ENCODE measurements around the gene PTPRN2.
"Not testable (repeated sequence)": the region's sequence is repeated elsewhere in the genome, so short reads cannot be mapped to it uniquely, and the experiment has no call there.

The PTPRN2 gene

GRCh38 chr7:157789094-157789493 is 798.5 kb downstream of the PTPRN2 start:
- DNase-seq, result no peak

DNA sequence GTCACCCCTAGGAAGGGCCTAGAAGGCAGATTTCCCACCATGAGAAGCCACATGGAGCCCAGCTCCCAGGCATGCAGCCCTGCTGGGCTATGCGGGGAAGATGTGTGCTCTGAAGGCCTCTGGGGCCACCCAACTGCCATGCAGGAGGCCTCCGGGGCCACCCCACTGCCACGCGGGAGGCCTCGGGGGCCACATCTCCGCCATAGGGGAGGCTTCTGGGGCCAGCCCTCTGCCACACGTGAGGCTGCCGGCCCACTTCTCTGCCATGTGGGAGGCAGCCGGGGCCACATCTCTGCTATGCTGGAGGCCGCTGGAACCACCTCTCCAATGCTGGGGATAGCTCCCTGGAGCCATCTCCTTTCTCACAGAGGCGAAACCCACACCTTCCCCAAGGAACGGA is 799.0 kb downstream of the PTPRN2 start:
- DNase-seq, result no peak

DNA sequence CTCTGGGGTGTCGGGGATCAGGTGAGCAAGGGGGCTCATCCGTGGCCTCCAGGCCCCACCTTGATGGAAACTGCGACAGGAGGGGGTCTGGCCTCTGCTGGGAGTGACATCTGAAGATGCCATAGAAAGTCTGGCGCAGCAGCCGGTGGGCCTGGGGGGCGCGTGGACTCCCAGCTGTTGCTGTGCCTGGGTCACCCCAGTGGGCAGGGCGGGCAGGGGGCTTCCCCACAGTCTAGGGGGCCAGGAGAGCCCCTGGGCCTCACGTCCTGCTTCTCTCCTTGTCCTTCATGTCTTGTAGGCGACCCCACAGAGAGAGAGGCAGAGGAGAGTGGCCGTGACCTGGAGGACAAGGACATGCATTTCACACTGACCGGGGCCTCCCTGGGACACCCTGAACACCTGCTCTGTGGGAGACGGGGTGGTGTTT is 800.3 kb downstream of the PTPRN2 start:
- DNase-seq, result no peak

- no peak for DNase-seq
Measured at GRCh38 chr7:157786375-157787274, 801.0 kb downstream of the PTPRN2 start.

DNA sequence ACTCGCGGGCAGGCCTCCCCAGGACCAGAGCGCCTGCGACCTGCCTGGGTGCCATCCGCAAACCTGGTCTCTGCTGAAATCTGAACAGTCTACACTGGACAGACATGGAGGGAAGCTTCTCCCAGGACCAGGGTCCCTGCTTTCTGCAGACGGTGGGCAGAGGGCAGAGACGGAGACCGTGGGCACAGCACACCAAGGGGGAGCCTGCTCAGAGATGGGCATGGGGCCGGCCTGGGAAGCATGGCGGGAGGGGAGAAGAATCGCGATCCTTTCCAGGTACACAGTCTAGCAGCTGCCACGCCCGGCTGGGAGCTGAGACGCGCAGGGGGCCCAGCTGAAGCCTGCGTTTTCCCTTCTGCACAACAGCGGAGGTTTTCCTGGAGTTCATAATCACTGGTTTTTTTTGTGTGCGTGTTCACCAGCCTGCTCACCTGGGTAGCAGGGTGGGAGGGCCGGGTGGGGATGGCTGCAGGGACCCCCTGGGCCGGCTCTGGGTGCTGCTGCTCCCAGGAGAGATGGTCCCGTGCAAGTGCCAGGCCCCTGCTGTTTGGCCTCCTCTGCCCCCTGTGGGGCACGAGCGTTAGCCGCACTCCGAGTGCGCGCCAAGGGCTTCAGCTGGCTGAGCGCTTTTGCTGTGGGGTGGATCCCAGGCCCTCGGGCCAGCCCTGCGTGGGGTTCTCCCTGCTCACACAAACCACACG is 802.0 kb downstream of the PTPRN2 start:
- DNase-seq, result no peak

DNA sequence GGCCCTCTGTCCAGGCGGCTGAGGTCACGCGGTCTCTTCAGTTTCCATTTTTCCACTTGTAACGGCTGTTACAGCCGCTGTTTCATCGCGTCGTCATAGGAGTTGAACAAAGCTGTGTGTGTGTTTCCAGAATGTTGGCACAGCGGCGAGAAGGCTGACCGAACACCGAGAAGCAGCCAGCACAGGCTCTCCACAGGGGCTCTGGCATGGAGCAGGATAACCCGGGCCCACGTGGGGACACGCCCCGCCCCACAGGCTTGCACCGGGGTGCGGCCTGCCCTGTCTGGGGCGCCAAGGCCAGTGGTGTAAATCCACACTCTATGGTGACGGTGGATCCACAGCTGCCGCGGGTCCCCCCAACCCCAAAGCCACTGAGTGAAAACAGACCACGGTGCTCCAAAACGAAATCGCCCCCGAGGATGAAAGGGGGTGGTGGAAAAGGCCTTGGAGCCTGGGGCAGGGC is 802.6 kb downstream of the PTPRN2 start:
- no peak for DNase-seq

DNA sequence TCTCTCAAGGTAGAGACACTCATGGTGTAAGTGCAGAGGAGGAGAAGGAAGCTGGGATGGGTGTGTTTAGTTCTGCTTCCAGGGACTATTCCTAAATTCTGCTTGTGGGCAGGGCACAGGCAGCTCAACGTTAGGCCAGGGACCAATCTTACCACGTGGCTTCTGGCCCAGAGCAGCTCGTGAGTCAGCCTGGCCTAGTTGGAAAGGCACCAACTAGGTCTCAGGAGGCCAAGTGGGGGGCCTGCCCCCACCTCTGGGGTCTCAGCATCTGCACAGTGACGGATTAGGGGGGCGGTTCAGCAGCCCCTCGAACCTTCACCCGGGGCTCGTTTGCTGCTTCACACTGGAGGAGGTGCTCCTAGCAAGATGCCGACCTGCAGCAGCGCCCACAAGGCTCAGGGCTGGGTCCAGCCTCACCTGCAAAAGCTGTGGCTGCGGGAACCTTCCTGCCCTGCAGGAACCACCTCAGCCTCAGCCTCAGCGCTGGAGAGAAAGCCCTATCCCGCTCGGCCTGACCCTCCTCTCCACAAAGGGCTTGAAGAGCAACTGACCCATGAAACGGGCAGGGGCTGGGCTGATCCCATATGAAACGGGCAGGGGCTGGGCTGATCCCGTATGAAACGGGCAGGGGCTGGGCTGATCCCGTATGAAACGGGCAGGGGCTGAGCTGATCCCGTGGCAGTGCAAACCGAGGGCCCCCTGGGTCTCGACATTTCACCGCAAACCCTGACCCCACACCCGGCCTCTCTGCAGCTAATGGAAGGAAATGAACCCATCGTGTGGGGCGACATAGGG is 803.4 kb downstream of the PTPRN2 start:
- no peak for DNase-seq

GRCh38 chr7:157782041-157782440 is 805.6 kb downstream of the PTPRN2 start:
- no peak for DNase-seq

DNA sequence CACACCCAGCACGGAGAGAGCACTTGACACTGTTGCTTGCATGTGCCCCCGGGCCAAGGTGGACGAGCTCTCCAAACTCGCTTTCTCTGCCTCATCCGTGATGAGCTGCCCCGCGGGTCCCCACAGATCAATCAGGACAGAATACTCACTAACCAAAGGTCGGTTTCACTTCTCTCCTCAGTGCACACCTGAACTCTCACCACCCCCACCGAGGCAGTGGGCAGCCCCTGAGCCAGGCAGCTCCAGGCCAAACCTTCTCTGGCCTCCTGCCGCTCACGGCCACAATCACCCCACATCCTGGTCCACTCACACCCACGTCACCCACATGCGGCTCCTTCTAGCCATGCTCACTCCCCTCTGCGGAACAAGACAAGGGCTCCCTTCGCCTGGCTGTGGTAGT is 806.9 kb downstream of the PTPRN2 start:
- no peak for DNase-seq

- no peak for DNase-seq
Measured at GRCh38 chr7:157780312-157780711, 807.3 kb downstream of the PTPRN2 start.

DNA sequence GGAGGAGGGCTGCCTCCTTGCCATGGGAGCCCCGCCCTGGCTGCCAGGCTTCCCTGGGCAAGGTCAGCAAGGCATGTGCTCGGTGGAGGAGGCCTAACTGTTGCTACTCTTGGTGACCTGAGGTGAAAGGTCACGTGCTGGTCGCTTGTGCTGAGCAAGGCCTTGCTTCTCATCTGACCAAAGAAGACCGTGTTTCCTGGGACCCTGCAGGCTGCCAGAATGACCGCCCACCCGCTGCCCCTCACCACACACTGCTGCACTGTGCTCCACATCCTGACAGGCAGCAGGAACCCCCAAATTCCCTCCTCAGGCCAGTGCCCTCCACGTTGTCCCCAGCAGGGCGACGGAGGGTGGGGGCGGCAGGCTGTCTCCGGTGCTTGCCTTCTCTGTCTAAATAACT is 808.4 kb downstream of the PTPRN2 start:
- no peak for DNase-seq

- not testable (repeated sequence) for DNase-seq
Measured at GRCh38 chr7:157777194-157777762, 810.3 kb downstream of the PTPRN2 start.

GRCh38 chr7:157775560-157776332 is 811.9 kb downstream of the PTPRN2 start:
- DNase-seq, result no peak

- no peak for DNase-seq
Measured at GRCh38 chr7:157775021-157775559, 812.5 kb downstream of the PTPRN2 start.

GRCh38 chr7:157774495-157774894 is 813.1 kb downstream of the PTPRN2 start:
- no peak for DNase-seq

DNA sequence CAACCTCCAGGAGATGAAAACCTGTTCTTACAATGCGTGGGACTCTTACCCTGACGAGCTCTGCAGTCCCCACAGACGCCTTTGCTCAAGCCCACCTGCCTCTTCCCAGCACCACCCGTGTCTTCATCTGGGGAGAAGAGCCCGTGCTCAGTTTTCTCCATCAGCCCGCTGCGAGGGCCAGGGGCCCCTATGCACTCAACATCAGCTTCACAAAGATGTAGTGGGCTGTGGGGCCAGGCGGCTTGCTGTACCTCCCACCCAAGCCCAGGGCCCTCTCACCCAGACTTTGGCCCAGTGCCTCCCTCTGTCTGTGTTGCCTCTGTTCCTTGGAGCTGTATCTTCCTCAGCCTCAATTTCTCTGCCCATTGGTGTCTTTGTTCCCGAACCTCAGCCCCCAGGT is 814.3 kb downstream of the PTPRN2 start:
- no peak for DNase-seq

DNA sequence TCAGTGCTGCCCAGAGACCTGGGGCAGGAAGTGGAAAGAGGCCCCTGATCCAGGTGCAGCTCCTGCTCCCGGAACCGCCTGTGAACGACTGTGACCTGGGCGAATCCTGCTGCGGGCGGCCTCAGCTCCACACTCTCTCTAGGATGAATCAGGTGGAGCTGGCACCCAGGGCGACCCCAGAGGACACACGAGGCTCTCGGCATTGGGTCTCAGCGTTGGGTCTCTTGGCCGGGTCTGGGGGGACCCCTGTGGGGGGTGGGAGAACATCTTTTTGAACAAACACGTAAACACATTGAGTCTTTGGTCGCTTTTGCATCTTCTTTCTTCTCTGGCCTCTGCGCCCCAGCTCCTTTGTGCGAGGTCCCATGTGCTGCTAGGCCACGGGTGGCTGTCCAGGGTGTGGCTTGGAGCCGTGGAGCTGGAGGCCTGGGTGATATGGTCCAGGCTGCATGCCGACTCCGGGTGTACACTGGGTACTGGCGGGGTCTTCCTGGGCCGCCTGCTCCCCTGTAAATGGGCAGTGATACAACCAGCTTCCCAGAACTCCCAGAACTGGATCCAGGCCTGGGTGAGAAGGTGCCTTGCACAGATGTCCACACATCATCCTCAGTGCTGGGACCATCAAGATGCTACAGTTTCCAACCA is 815.0 kb downstream of the PTPRN2 start:
- no peak for DNase-seq

GRCh38 chr7:157771689-157772088 is 815.9 kb downstream of the PTPRN2 start:
- no peak for DNase-seq

- DNase-seq, result no peak
Measured at GRCh38 chr7:157770716-157771320, 816.8 kb downstream of the PTPRN2 start.

DNA sequence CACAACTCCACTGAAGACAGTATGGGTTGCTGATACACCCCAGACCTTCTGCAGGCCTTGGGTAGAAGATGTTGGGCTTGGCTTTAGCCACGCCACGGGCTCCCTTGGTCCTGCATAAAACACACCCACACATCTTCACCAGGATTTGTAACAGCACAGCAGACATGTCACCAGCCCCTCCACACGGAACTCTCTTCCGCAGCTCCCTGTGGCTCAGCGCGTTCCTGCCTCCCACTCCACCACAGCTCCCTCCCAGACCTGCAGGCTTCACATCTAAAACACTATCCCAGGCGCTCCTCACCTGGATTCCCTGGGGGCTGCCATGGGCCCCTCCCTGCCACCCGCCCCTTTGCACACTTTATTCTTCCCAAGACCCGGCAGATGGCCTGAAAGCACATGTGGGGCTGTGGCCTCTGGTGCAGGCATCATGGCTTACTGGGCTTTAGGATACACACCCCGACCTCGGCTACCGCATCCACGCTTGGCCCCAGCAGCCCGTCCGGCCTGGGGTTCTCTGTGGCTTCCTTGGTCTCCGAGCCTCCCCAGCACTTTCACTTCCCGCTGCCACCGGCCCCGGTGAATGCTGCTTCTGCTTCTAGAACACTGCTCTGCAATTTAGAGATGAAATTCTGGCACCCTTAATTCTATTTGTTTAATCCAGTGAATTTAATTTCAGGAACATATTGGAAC is 818.0 kb downstream of the PTPRN2 start:
- DNase-seq, result no peak
